SK-N-SH treated with all-trans-retinoic acid at 6 μM for 48 hours (cell line): ENCODE data around the gene TNC.

Experiments used
- ATAC-seq: fragments of 200-7000 bp; cut with Tn5 transposase; 3 replicates; pipeline ENCODE4 v1.9.1; 2020; ENCODE audit warnings: mild to moderate bottlenecking, moderate library complexity
- ARNTL ChIP-seq: fragments of 450-650 bp; formaldehyde crosslinking; IDR thresholded peaks from 2 replicates; pipeline ENCODE4 v1.5.0; 2020; ENCODE audit warnings: low read depth, mild to moderate bottlenecking, moderate library complexity, borderline replicate concordance
- BACH2 ChIP-seq: fragments of 250-450 bp; sonication (Bioruptor Pico); IDR thresholded peaks from 2 replicates; pipeline ENCODE4 v1.9.0; 2021; ENCODE audit warnings: mild to moderate bottlenecking, borderline replicate concordance
- CREB5 ChIP-seq: fragments of 250-450 bp; sonication (Bioruptor Pico); IDR thresholded peaks from 2 replicates; pipeline ENCODE4 v1.5.1; 2020; ENCODE audit warnings: low read depth, mild to moderate bottlenecking, moderate library complexity
- CSDC2 ChIP-seq: fragments of 250-450 bp; sonication (Bioruptor Pico); IDR thresholded peaks from 2 replicates; pipeline ENCODE4 v1.5.0; 2020; ENCODE audit warnings: mild to moderate bottlenecking, moderate library complexity
- CSRNP3 ChIP-seq: fragments of 250-450 bp; sonication (Bioruptor Pico); IDR thresholded peaks from 2 replicates; pipeline ENCODE4 v1.5.1; 2021; ENCODE audit warnings: mild to moderate bottlenecking, moderate library complexity
- GLIS3 ChIP-seq: fragments of 250-450 bp; sonication (Bioruptor Pico); IDR thresholded peaks from 2 replicates; pipeline ENCODE4 v1.5.0; 2020; ENCODE audit warnings: mild to moderate bottlenecking, moderate library complexity
- ISL1 ChIP-seq: fragments of 250-450 bp; sonication (Bioruptor Pico); IDR thresholded peaks from 2 replicates; pipeline ENCODE4 v2.1.2; 2022; ENCODE audit warnings: mild to moderate bottlenecking, moderate library complexity
- OSR1 ChIP-seq: fragments of 250-450 bp; sonication (Bioruptor Pico); IDR thresholded peaks from 2 replicates; pipeline ENCODE4 v1.8.0; 2022; ENCODE audit warnings: moderate library complexity, mild to moderate bottlenecking, inconsistent platforms
- POU6F1 ChIP-seq: fragments of 250-450 bp; sonication (Bioruptor Pico); IDR thresholded peaks from 2 replicates; pipeline ENCODE4 v1.8.0; 2021; ENCODE audit warnings: low read depth, mild to moderate bottlenecking, moderate library complexity, borderline replicate concordance
- PPARA ChIP-seq: fragments of 250-450 bp; sonication (Bioruptor Pico); IDR thresholded peaks from 2 replicates; pipeline ENCODE4 v1.5.0; 2020; ENCODE audit warnings: mild to moderate bottlenecking, borderline replicate concordance
- RARB ChIP-seq: fragments of 250-450 bp; sonication (Bioruptor Pico); IDR thresholded peaks from 2 replicates; pipeline ENCODE4 v1.8.0; 2021; ENCODE audit warnings: mild to moderate bottlenecking, moderate library complexity
- SNAI2 ChIP-seq: fragments of 250-450 bp; sonication (Bioruptor Pico); IDR thresholded peaks from 2 replicates; pipeline ENCODE4 v1.5.0; 2020; ENCODE audit warnings: mild to moderate bottlenecking, moderate library complexity
- TCF4 ChIP-seq: fragments of 250-450 bp; sonication (Bioruptor Pico); IDR thresholded peaks from 2 replicates; pipeline ENCODE4 v1.8.0; 2021; ENCODE audit warnings: mild to moderate bottlenecking, moderate library complexity, borderline replicate concordance
- TSHZ2 ChIP-seq: fragments of 250-450 bp; sonication (Bioruptor Pico); IDR thresholded peaks from 2 replicates; pipeline ENCODE4 v1.5.0; 2020; ENCODE audit warnings: mild to moderate bottlenecking, moderate library complexity
- ZC3H10 ChIP-seq: fragments of 250-450 bp; sonication (Bioruptor Pico); IDR thresholded peaks from 2 replicates; pipeline ENCODE4 v1.5.1; 2021; ENCODE audit warnings: mild to moderate bottlenecking, moderate library complexity
- ZFP30 ChIP-seq: fragments of 450-650 bp; formaldehyde crosslinking; IDR thresholded peaks from 2 replicates; pipeline ENCODE4 v1.5.0; 2022; ENCODE audit warnings: mild to moderate bottlenecking, moderate library complexity
- ZNF565 ChIP-seq: fragments of 450-650 bp; formaldehyde crosslinking; conservative IDR thresholded peaks from 2 replicates; pipeline ENCODE4 v1.5.0; 2020; ENCODE audit warnings: low read depth, mild to moderate bottlenecking, moderate library complexity
- ZNF70 ChIP-seq: fragments of 450-650 bp; formaldehyde crosslinking; IDR thresholded peaks from 2 replicates; pipeline ENCODE4 v1.5.0; 2020; ENCODE audit warnings: mild to moderate bottlenecking, moderate library complexity
- ZNF8 ChIP-seq: fragments of 450-650 bp; formaldehyde crosslinking; IDR thresholded peaks from 2 replicates; pipeline ENCODE4 v1.5.0; 2020; ENCODE audit warnings: mild to moderate bottlenecking, moderate library complexity

Gene TNC

GRCh38 chr9:115046199-115046598 lies 71.8 kb downstream of the TNC start:
- no peak for TF ChIP-seq ISL1
- no peak for TF ChIP-seq ARNTL (CRISPR knock-in tag)
- TF ChIP-seq CSDC2 (CRISPR knock-in tag) = no peak
- no peak for TF ChIP-seq SNAI2 (CRISPR knock-in tag)
- no peak for TF ChIP-seq ZNF70 (CRISPR knock-in tag)
- TF ChIP-seq TSHZ2 = no peak
- no peak for TF ChIP-seq ZNF565 (CRISPR knock-in tag)
- no peak for TF ChIP-seq RARB (CRISPR knock-in tag)
- no peak for TF ChIP-seq ZC3H10 (CRISPR knock-in tag)
- TF ChIP-seq ZFP30 (CRISPR knock-in tag) = no peak
- no peak for TF ChIP-seq CREB5 (CRISPR knock-in tag)
- TF ChIP-seq OSR1 = no peak
- no peak for TF ChIP-seq BACH2 (CRISPR knock-in tag)
- TF ChIP-seq CSRNP3 (CRISPR knock-in tag) = no peak
- TF ChIP-seq ZNF8 (CRISPR knock-in tag) = no peak
- no peak for TF ChIP-seq PPARA (CRISPR knock-in tag)
- no peak for TF ChIP-seq TCF4
- no peak for ATAC-seq

- no peak for ATAC-seq
- TF ChIP-seq CSRNP3 (CRISPR knock-in tag) (no peak), CSDC2 (CRISPR knock-in tag) (no peak), ARNTL (CRISPR knock-in tag) (no peak), POU6F1 (CRISPR knock-in tag) (no peak), ZNF565 (CRISPR knock-in tag) (no peak), RARB (CRISPR knock-in tag) (no peak), ZFP30 (CRISPR knock-in tag) (no peak), OSR1 (no peak), GLIS3 (CRISPR knock-in tag) (no peak), SNAI2 (CRISPR knock-in tag) (no peak), TSHZ2 (no peak)
Observed at GRCh38 chr9:115043632-115044031, 74.3 kb downstream of the TNC start.
